Activated B cell treated with CpG ODN at 0.5 μM for 24 hours (primary cell): ENCODE results near the gene CTCF. TPM values are rescaled to one million over a fixed set of nuclear protein-coding genes. Genes with fewer than 3 reads are reported as not detected.

ENCODE experiments used
- ATAC-seq: fragments of 200-7000 bp; cut with Tn5 transposase; one replicate; pipeline ENCODE4 v1.10.0; 2021; ENCODE audit warnings: low read depth, mild to moderate bottlenecking, moderate library complexity
- CTCF ChIA-PET: fragments of 350-600 bp; sonication (Branson Sonifier 250); formaldehyde crosslinking; loops from one replicate; lab custom pipeline; 2021; ENCODE audit warnings: antibody characterized with exemption; lab: Charles Lee
- POLR2A ChIA-PET: fragments of 350-600 bp; sonication (Branson Sonifier 250); formaldehyde crosslinking; loops from one replicate; lab custom pipeline; 2021; ENCODE audit warnings: antibody characterized with exemption; lab: Charles Lee
- DNase-seq: peaks from one replicate; pipeline ENCODE4 v3.0.0; 2022
- H3K27ac Mint-ChIP-seq: one replicate; pipeline ENCODE4 v1.8.0; 2020; ENCODE audit warnings: mixed read lengths
- H3K27me3 Mint-ChIP-seq: one replicate; pipeline ENCODE4 v1.8.0; 2021; ENCODE audit warnings: mixed read lengths
- H3K36me3 Mint-ChIP-seq: one replicate; pipeline ENCODE4 v1.8.0; 2021; ENCODE audit warnings: low read depth, mixed read lengths
- H3K4me1 Mint-ChIP-seq: one replicate; pipeline ENCODE4 v1.8.0; 2021; ENCODE audit warnings: mixed read lengths
- H3K4me3 Mint-ChIP-seq: one replicate; pipeline ENCODE4 v1.8.0; 2020; ENCODE audit warnings: mild to moderate bottlenecking, mixed read lengths
- H3K9me3 Mint-ChIP-seq: one replicate; pipeline ENCODE4 v1.8.0; 2020; ENCODE audit warnings: mixed read lengths
- CTCF ChIP-seq: fragments of 200-600 bp; IDR thresholded peaks from one replicate; pipeline ENCODE4 v1.8.0; 2022; ENCODE audit warnings: antibody characterized with exemption, mild to moderate bottlenecking
- intact Hi-C: fragments of 100-400 bp; cut with micrococcal nuclease; formaldehyde crosslinking; loops from one replicate; pipeline ENCODE4 v1.15.1; 2024
- total RNA-seq: library from RNA; stranded (reverse); gene quantifications from 2 replicates; pipeline ENCODE4 v1.2.3, GENCODE V29; 2022

Gene CTCF
- total RNA-seq, 1 donor from 2014 or later = 59.6 TPM

DNA sequence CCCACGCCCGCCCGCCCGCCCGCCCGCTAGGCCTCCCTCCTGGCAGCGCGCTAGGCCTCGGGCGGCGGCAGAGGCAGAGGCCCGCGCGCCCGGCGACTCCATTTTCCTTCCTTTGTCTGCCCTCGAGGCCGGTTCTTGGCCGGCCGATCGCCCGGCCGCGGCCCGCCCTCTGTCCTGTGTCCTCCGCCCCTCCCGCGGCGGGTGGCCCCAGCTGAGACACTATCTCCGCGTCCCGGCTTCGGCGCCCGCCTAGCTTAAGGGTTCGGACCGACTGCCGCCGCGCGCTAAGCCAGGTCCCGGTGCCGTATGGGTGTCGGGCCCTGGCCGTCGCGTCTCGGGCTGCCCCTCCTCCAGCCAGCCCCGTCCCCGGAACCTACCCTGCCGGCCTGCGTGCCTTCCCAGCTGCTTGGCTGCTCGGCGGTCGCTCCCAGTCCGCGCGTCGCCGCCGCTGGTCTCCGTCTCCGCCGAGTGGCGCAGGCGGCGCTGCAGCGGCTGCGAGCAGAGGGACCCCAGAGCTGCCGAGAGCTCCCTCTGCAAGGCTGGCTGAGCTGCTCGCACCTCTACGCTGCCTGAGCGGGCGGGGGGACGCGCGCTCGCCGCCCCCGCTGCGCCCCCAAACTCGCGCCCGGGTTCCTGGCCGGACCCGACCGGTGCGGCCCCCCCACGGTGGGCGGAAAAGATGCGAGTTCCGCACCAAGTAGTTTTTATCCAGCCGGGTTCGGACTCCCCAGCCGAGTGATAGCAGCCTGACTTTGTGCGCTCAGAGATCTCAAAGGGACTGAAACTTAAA is 787 bp downstream of the CTCF start:
- intact Hi-C loops = loop anchor here (1.0 to 2.0 kb wide), 18 partner anchors 11 to 372 kb away; partner anchors contain the start of genes ACD, ATP6V0D1, CARMIL2 and FHOD1
- ATAC-seq (peak; percentile 7), DNase-seq (peak; percentile 72)
- CTCF ChIA-PET = interaction anchor here (0.7 to 10.0 kb wide), 15 partner anchors 9 to 276 kb away, joined by 3 to 200 read pairs (median 5); partner anchors contain the start of genes ATP6V0D1 and CARMIL2
- Mint-ChIP-seq H3K9me3 (no peaks in the 10 kb centered on the region), H3K27ac (peak overlapping the region; percentile 94), H3K27me3 (no peaks in the 10 kb centered on the region), H3K4me1 (peaks cover 62% of the 10 kb centered on the region), H3K4me3 (peak overlapping the region; percentile 91), H3K36me3 (peaks cover 7% of the 10 kb centered on the region)
- POLR2A ChIA-PET = interaction anchor here (0.5 to 5.0 kb wide), 21 partner anchors 11 to 816 kb away, joined by 3 to 133 read pairs (median 9); partner anchors contain the start of genes ACD, ATP6V0D1, C16orf86 and CARMIL2
- TF ChIP-seq CTCF = no peak

GRCh38 chr16:67563708-67564468 is 1.6 kb downstream of the CTCF start:
- TF ChIP-seq CTCF = no peak
- Mint-ChIP-seq H3K9me3 (no peaks in the 10 kb centered on the region), H3K36me3 (peaks cover 7% of the 10 kb centered on the region), H3K27me3 (no peaks in the 10 kb centered on the region), H3K27ac (peak overlapping the region; percentile 94), H3K4me3 (peak overlapping the region; percentile 91), H3K4me1 (peaks cover 68% of the 10 kb centered on the region)
- ATAC-seq (no peak), DNase-seq (no peak)
- POLR2A ChIA-PET = interaction anchor here (0.6 to 5.0 kb wide), 15 partner anchors 12 to 529 kb away, joined by 4 to 133 read pairs (median 20); partner anchors contain the start of genes ACD, ATP6V0D1, C16orf86 and CARMIL2
- intact Hi-C loops = loop anchor here (2.0 kb wide), 3 partner anchors 45 to 243 kb away; partner anchors contain the start of genes RANBP10 and TSNAXIP1
- CTCF ChIA-PET = interaction anchor here (0.6 to 10.0 kb wide), 15 partner anchors 16 to 136 kb away, joined by 3 to 200 read pairs (median 7); partner anchors contain the start of genes ATP6V0D1 and CARMIL2

DNA sequence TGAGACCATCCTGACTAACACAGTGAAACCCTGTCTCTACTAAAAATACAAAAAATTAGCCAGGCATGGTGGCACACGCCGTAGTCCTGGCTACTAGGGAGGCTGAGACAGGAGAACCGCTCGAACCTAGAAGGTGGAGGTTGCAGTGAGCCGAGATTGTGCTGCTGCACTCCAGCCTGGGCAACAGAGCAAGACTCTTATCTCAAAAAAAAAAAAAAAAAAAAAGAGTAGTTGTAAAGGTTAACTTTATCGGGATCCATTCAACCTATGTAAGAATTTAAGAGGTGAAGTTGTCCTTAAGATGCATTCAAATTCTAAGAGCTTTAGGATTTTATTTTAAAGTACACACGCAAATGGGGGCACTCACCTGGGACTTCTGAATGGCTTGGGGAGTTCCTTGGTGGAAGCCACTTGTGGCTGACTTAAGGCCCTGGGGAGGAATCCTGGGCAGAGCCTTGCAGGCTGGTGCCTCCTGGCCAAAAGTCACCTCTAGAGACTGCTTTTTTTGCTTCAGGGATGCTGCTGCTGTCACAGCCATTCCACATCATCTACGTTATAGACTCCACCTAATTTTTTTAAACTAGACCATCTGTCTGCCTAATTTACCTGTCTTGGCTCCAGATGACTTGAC is 3.3 kb downstream of the CTCF start:
- H3K36me3 Mint-ChIP-seq = peaks cover 2% of the 10 kb centered on the region
- TF ChIP-seq CTCF = no peak
- DNase-seq (no peak), ATAC-seq (no peak)
- H3K27me3 Mint-ChIP-seq = no peaks in the 10 kb centered on the region
- POLR2A ChIA-PET = interaction anchor here (0.6 to 1.9 kb wide), 7 partner anchors 18 to 440 kb away, joined by 3 to 18 read pairs (median 6); partner anchors contain the start of gene CARMIL2
- intact Hi-C loops = no loop called here
- H3K4me3 Mint-ChIP-seq = peak overlapping the region; percentile 64
- CTCF ChIA-PET = interaction anchor here (10.0 kb wide), 1 partner anchor 18 kb away, joined by 200 read pairs; no protein-coding TSS in a partner anchor
- H3K9me3 Mint-ChIP-seq = no peaks in the 10 kb centered on the region
- peak overlapping the region; percentile 94 for H3K27ac Mint-ChIP-seq
- peaks cover 64% of the 10 kb centered on the region for H3K4me1 Mint-ChIP-seq

- ChIA-PET POLR2A (no interaction called here), CTCF (interaction anchor here (0.9 to 1.1 kb wide), 2 partner anchors 9 to 73 kb away, joined by 3 read pairs; partner anchors contain the start of genes CARMIL2 and CTCF)
- no peak for ATAC-seq
Measured at GRCh38 chr16:67571464-67571863, 9.1 kb downstream of the CTCF start.

More at GRCh38 chr16:67571464-67571863, 9.1 kb downstream of the CTCF start:
- H3K4me3 Mint-ChIP-seq = no peak overlapping the region
- intact Hi-C loops = no loop called here
- TF ChIP-seq CTCF = no peak
- H3K36me3 Mint-ChIP-seq = peaks cover 41% of the 10 kb centered on the region
- no peaks in the 10 kb centered on the region for H3K9me3 Mint-ChIP-seq
- H3K4me1 Mint-ChIP-seq = peaks cover 27% of the 10 kb centered on the region
- DNase-seq = no peak
- H3K27ac Mint-ChIP-seq = peak overlapping the region; percentile 5
- H3K27me3 Mint-ChIP-seq = no peaks in the 10 kb centered on the region
